SK-N-MC (cell line): ENCODE data around the gene TTBK1.

ENCODE experiments used
- EZH2 ChIP-seq: fragments of 200-600 bp; sonication (generic); IDR thresholded peaks from one replicate; pipeline ENCODE4 v1.6.1; 2017; ENCODE audit warnings: antibody characterized with exemption
- POLR2AphosphoS5 ChIP-seq: IDR thresholded peaks from 2 replicates; pipeline ENCODE4 v1.6.1; 2012; ENCODE audit warnings: mild to moderate bottlenecking, low read depth, low read length, borderline replicate concordance

DNA sequence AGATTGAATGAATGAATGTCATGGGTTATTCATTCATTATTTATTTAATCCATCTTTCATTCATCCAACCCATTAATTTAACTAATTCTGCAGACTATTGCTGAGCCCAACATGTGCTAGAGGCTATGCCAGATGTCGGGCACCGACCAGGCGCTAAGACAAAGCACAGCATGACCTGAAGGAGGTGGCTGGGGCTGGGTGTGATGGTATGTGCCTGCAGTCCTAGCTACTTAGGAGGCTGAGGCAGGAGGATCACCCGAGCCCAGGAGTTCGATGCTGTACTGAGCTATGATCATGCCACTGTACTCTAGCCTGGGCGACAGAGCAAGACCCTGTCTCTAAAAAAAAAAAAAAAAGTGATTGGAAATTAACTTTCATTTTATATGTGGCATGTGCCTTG is 49.1 kb downstream of the TTBK1 start:
- TF ChIP-seq EZH2 = no peak
- no peak for TF ChIP-seq POLR2AphosphoS5
